B cell (primary cell): Measurements from ENCODE around the gene ARHGAP31.

Experiments
- EZH2 ChIP-seq: IDR thresholded peaks from 2 replicates; pipeline ENCODE4 v1.6.1; 2012; ENCODE audit warnings: borderline replicate concordance, low read depth, mild to moderate bottlenecking, moderate library complexity, low read length; ENCODE audit not compliant: insufficient read depth, poor library complexity, severe bottlenecking
- TF ChIP-seq, protein P1 (sequence below): fragments of 200-600 bp; IDR thresholded peaks from one replicate; pipeline ENCODE4 v1.8.0; 2022; ENCODE audit warnings: antibody characterized with exemption, mild to moderate bottlenecking

- TF ChIP-seq, protein P1, sequence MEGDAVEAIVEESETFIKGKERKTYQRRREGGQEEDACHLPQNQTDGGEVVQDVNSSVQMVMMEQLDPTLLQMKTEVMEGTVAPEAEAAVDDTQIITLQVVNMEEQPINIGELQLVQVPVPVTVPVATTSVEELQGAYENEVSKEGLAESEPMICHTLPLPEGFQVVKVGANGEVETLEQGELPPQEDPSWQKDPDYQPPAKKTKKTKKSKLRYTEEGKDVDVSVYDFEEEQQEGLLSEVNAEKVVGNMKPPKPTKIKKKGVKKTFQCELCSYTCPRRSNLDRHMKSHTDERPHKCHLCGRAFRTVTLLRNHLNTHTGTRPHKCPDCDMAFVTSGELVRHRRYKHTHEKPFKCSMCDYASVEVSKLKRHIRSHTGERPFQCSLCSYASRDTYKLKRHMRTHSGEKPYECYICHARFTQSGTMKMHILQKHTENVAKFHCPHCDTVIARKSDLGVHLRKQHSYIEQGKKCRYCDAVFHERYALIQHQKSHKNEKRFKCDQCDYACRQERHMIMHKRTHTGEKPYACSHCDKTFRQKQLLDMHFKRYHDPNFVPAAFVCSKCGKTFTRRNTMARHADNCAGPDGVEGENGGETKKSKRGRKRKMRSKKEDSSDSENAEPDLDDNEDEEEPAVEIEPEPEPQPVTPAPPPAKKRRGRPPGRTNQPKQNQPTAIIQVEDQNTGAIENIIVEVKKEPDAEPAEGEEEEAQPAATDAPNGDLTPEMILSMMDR: no peak
- no peak for TF ChIP-seq EZH2
Observed at GRCh38 chr3:119330858-119331257, 36.7 kb downstream of the ARHGAP31 start.
